ENCODE results near the gene PCDH1.

The PCDH1 gene

GRCh38 chr5:141864371-141865370 is 13.5 kb downstream of the PCDH1 start:
- no peak for DNase-seq (ENCODE audit: low read depth)
- no peak for TF ChIP-seq CTCF (conservative IDR thresholded peaks at IDR 0.05; ENCODE audit: control insufficient read depth, insufficient read depth, low read depth, low read length)
- H3K4me3 ChIP-seq (ENCODE audit: control insufficient read depth, low read depth, low read length): no peak overlapping the region

- no peak overlapping the region for H3K4me3 ChIP-seq (ENCODE audit: control insufficient read depth, low read depth, low read length)
- TF ChIP-seq CTCF (conservative IDR thresholded peaks at IDR 0.05; ENCODE audit: control insufficient read depth, insufficient read depth, low read depth, low read length): no peak
- no peak for DNase-seq (ENCODE audit: low read depth)
Measured at GRCh38 chr5:141863569-141864178, 14.5 kb downstream of the PCDH1 start.

GRCh38 chr5:141862936-141863543 is 15.2 kb downstream of the PCDH1 start:
- no peak overlapping the region for H3K4me3 ChIP-seq (ENCODE audit: control insufficient read depth, low read depth, low read length)
- TF ChIP-seq CTCF (conservative IDR thresholded peaks at IDR 0.05; ENCODE audit: control insufficient read depth, insufficient read depth, low read depth, low read length): no peak
- DNase-seq (ENCODE audit: low read depth): no peak

- no peak for DNase-seq (ENCODE audit: low read depth)
- no peak for TF ChIP-seq CTCF (conservative IDR thresholded peaks at IDR 0.05; ENCODE audit: control insufficient read depth, insufficient read depth, low read depth, low read length)
- no peak overlapping the region for H3K4me3 ChIP-seq (ENCODE audit: control insufficient read depth, low read depth, low read length)
Measured at GRCh38 chr5:141861194-141861593, 17.0 kb downstream of the PCDH1 start.

GRCh38 chr5:141858079-141858765 is 20.0 kb downstream of the PCDH1 start:
- TF ChIP-seq CTCF (conservative IDR thresholded peaks at IDR 0.05; ENCODE audit: control insufficient read depth, insufficient read depth, low read depth, low read length): no peak
- DNase-seq (ENCODE audit: low read depth): no peak
- H3K4me3 ChIP-seq (ENCODE audit: control insufficient read depth, low read depth, low read length): no peak overlapping the region

- no peak overlapping the region for H3K4me3 ChIP-seq (ENCODE audit: control insufficient read depth, low read depth, low read length)
- DNase-seq (ENCODE audit: low read depth): no peak
- no peak for TF ChIP-seq CTCF (conservative IDR thresholded peaks at IDR 0.05; ENCODE audit: control insufficient read depth, insufficient read depth, low read depth, low read length)
Measured at GRCh38 chr5:141857226-141857625, 21.0 kb downstream of the PCDH1 start.

All from fibroblast of mammary gland (primary cell).